Measurements from ENCODE around the gene AP3S2.
"Not testable (repeated sequence)": the region's sequence is repeated elsewhere in the genome, so short reads cannot be mapped to it uniquely, and the experiment has no call there.

The AP3S2 gene

DNA sequence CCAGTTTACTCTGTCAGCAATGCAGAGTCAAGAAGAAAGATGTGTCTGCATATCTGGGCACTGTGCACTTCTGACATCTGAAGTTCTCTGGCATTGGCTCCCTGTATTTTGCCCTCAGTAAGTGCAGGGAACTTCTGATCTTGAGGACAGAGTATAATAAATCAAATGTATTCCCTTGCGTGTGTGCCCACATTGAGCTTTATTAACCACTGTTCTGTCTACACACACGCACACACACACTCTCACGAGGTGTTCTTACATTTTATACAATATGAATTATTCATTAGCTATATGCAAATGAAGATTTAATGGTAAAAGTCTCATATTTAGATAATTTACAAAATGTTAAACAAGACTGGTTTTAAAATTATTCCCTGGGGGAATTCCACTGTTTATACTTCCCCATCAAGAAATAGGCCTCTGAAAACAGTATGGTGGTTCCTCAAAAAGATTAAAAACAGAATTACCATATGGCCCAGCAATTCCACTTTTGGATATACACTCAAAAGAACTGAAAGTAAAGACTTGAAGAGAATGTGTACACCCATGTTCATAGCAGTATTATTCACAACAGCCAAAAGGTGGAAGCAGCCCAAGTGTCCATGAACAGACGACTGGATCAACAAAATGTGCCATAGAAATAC, 54.5 kb downstream of the AP3S2 start:
- Mint-ChIP-seq H3K27me3 (ENCODE audit: low read depth, poor library complexity) (no peaks in the 10 kb centered on the region), H3K36me3 (ENCODE audit: low read depth) (peaks cover 64% of the 10 kb centered on the region), H3K27ac (no peak overlapping the region), H3K4me3 (no peak overlapping the region), H3K9me3 (no peaks in the 10 kb centered on the region), H3K4me1 (no peaks in the 10 kb centered on the region)
- TF ChIP-seq, protein P1, sequence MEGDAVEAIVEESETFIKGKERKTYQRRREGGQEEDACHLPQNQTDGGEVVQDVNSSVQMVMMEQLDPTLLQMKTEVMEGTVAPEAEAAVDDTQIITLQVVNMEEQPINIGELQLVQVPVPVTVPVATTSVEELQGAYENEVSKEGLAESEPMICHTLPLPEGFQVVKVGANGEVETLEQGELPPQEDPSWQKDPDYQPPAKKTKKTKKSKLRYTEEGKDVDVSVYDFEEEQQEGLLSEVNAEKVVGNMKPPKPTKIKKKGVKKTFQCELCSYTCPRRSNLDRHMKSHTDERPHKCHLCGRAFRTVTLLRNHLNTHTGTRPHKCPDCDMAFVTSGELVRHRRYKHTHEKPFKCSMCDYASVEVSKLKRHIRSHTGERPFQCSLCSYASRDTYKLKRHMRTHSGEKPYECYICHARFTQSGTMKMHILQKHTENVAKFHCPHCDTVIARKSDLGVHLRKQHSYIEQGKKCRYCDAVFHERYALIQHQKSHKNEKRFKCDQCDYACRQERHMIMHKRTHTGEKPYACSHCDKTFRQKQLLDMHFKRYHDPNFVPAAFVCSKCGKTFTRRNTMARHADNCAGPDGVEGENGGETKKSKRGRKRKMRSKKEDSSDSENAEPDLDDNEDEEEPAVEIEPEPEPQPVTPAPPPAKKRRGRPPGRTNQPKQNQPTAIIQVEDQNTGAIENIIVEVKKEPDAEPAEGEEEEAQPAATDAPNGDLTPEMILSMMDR (IDR thresholded peaks at IDR 0.05) = no peak
- DNase-seq = no peak

- Mint-ChIP-seq H3K4me3 (no peak overlapping the region), H3K27ac (no peak overlapping the region), H3K9me3 (no peaks in the 10 kb centered on the region), H3K36me3 (ENCODE audit: low read depth) (peaks cover 71% of the 10 kb centered on the region), H3K27me3 (ENCODE audit: low read depth, poor library complexity) (no peaks in the 10 kb centered on the region), H3K4me1 (no peaks in the 10 kb centered on the region)
- DNase-seq = no peak
- TF ChIP-seq, protein P1 (IDR thresholded peaks at IDR 0.05) = no peak
These were observed 56.0 kb downstream of the AP3S2 start for GRCh38 chr15:89837830-89838178.

DNA sequence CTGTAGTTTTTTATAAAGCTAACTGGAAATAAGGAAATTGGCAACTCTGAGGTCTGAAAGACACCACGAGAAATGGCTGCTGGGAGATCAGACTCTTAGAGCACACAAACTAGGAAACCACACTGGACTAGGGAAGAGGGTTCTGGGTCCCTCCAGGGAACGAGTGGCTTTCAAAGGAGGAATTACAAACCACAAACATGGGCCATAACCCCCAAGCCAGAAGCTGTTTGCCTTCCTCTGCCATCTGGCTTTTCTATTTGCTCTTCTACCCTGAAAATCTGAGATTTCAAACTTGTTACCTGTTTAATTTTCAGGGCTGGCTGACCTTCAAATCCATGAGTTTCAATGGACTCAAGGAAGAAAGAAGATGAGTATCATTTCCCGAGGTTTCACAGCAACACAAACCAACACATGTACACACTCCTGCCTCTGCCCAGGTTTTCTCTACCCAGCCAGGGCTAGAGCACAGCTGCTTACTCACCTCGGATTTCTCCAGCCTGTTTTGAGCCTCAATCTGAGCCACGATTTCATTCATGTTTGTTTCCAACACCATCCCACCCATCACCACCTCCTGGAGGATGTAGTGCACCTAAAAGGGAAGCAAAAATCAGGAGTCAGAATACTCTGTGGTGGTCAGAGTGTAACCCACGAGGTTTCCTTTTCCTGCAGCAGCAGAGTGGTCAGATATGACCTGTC, 56.5 kb downstream of the AP3S2 start:
- TF ChIP-seq, protein P1 (IDR thresholded peaks at IDR 0.05) = no peak
- peaks cover 73% of the 10 kb centered on the region for H3K36me3 Mint-ChIP-seq (ENCODE audit: low read depth)
- no peaks in the 10 kb centered on the region for H3K4me1 Mint-ChIP-seq
- no peak for DNase-seq
- no peaks in the 10 kb centered on the region for H3K9me3 Mint-ChIP-seq
- no peaks in the 10 kb centered on the region for H3K27me3 Mint-ChIP-seq (ENCODE audit: low read depth, poor library complexity)
- no peak overlapping the region for H3K4me3 Mint-ChIP-seq
- H3K27ac Mint-ChIP-seq = no peak overlapping the region

DNA sequence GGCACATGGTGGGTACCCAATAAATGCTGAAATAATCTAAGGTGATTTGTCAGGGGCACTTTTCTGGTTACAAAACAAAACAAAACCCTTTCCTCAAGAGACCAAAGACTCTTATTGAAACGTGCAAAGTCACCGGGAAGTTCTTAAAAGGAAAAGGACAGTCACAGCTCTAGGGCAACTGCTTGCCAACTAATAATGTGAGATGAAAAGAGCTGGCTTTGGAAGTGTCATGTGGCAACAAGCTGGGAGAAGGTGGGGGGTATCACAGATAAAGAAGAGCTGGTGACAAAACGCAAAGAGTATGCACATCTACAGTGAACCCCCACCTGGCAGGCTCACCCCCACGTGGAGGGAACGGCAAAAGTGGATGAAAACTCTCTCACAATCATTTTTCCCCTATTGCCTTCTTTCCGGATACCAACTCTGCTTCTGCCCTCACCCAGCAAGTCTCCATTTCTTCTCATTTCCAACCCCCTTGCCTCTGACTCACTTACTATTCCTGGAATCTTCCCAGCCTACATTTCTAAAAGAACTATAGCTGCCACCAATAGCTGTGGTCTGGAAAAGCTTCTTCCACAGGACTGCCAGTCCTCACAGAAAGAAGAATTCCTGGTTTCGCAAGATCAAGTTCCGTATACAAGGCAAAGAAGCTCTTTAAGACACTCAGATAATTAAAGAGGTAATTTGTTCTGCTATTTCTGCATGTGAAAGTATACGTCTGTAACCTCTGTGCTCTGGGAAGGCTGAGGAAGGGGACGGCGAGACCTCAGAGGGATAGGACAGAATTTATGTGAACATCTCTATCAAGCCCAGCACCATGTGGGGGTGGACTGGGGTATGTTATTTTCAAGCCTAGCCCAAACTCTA, 57.3 kb downstream of the AP3S2 start:
- peaks cover 71% of the 10 kb centered on the region for H3K36me3 Mint-ChIP-seq (ENCODE audit: low read depth)
- DNase-seq = no peak
- H3K27me3 Mint-ChIP-seq (ENCODE audit: low read depth, poor library complexity) = no peaks in the 10 kb centered on the region
- no peaks in the 10 kb centered on the region for H3K9me3 Mint-ChIP-seq
- no peak overlapping the region for H3K4me3 Mint-ChIP-seq
- TF ChIP-seq, protein P1 (IDR thresholded peaks at IDR 0.05) = no peak
- peak overlapping the region; percentile 41 for H3K27ac Mint-ChIP-seq
- no peaks in the 10 kb centered on the region for H3K4me1 Mint-ChIP-seq

- Mint-ChIP-seq H3K9me3 (no peaks in the 10 kb centered on the region), H3K27ac (no peak overlapping the region), H3K27me3 (ENCODE audit: low read depth, poor library complexity) (no peaks in the 10 kb centered on the region), H3K36me3 (ENCODE audit: low read depth) (peaks cover 67% of the 10 kb centered on the region), H3K4me1 (peaks cover 4% of the 10 kb centered on the region), H3K4me3 (no peak overlapping the region)
- DNase-seq = no peak
- TF ChIP-seq, protein P1 (IDR thresholded peaks at IDR 0.05) = no peak
These were observed 58.6 kb downstream of the AP3S2 start for GRCh38 chr15:89835176-89835564.

GRCh38 chr15:89834465-89835175, 59.2 kb downstream of the AP3S2 start:
- H3K36me3 Mint-ChIP-seq (ENCODE audit: low read depth) = peaks cover 62% of the 10 kb centered on the region
- not testable (repeated sequence) for H3K27ac Mint-ChIP-seq; H3K4me3 Mint-ChIP-seq; H3K9me3 Mint-ChIP-seq; DNase-seq; H3K4me1 Mint-ChIP-seq; H3K27me3 Mint-ChIP-seq (ENCODE audit: low read depth, poor library complexity)
